Tibial artery (tissue), 4 donors: ENCODE measurements around the gene DCST1.

Source experiments
- DNase-seq, 2 donors: peaks; one replicate each; pipeline ENCODE4 v3.0.0-alpha.2; 2019
- H3K27ac ChIP-seq, 2 donors: fragments of 200-600 bp; sonication (generic) in 1 of 2; 1 replicate in 1 of 2; 2 replicates in 1 of 2; pipeline ENCODE4 v1.5.1; 2018 to 2019; ENCODE audit warnings: mild to moderate bottlenecking in 1 of 2
- H3K27me3 ChIP-seq, 2 donors: fragments of 200-600 bp; sonication (generic) in 1 of 2; one replicate each; pipeline versions ENCODE4 v1.5.1 to v1.6.0; 2016 to 2019
- H3K36me3 ChIP-seq, 3 donors: fragments of 200-600 bp; sonication (generic) in 2 of 3; one replicate each; pipeline ENCODE4 v1.5.1; 2016 to 2019; ENCODE audit warnings: mild to moderate bottlenecking in 2 of 3
- H3K4me1 ChIP-seq, 4 donors: fragments of 200-600 bp; sonication (generic) in 2 of 4; 1 replicate in 3 of 4; 2 replicates in 1 of 4; pipeline ENCODE4 v1.5.1; 2016 to 2019
- H3K4me3 ChIP-seq, 2 donors: fragments of 200-600 bp; sonication (generic) in 1 of 2; 1 replicate in 1 of 2; 2 replicates in 1 of 2; pipeline ENCODE4 v1.5.1; 2018 to 2019; ENCODE audit warnings: mild to moderate bottlenecking in 2 of 2
- H3K9me3 ChIP-seq, 3 donors: fragments of 200-600 bp; sonication (generic) in 1 of 3; one replicate each; pipeline ENCODE4 v1.5.1; 2016 to 2019
- intact Hi-C: fragments of 100-400 bp; cut with DNase I; formaldehyde crosslinking; loops from one replicate; pipeline ENCODE4 v1.15.0; 2023; ENCODE audit warnings: low total_unique reads
- TF ChIP-seq, protein P1 (sequence below), 2 experiments: fragments of 200-600 bp in 1 of 2; fragments of 450-650 bp in 1 of 2; IDR thresholded peaks; one replicate each; pipeline ENCODE4 v1.5.1; 2017 to 2019; ENCODE audit warnings: antibody characterized with exemption in 2 of 2, mild to moderate bottlenecking in 1 of 2, moderate library complexity in 1 of 2

The DCST1 gene

GRCh38 chr1:155062702-155063411, 29.2 kb downstream of the DCST1 start:
- Histone ChIP-seq H3K27me3 (no peaks in the 10 kb centered on the region), H3K27ac (no peak overlapping the region), H3K36me3 (peaks cover under 1 to 50% (median 33%) of the 10 kb centered on the region in 3 donors), H3K4me3 (peak overlapping the region; percentile 64 to 65), H3K4me1 (peaks cover 0 to 37% (median 28%) of the 10 kb centered on the region in 4 donors), H3K9me3 (no peaks in the 10 kb centered on the region)
- intact Hi-C loops = loop anchor here (2.0 to 5.0 kb wide), 2 partner anchors 22 to 101 kb away; partner anchors contain the start of gene PYGO2
- DNase-seq = no peak
- TF ChIP-seq, protein P1, sequence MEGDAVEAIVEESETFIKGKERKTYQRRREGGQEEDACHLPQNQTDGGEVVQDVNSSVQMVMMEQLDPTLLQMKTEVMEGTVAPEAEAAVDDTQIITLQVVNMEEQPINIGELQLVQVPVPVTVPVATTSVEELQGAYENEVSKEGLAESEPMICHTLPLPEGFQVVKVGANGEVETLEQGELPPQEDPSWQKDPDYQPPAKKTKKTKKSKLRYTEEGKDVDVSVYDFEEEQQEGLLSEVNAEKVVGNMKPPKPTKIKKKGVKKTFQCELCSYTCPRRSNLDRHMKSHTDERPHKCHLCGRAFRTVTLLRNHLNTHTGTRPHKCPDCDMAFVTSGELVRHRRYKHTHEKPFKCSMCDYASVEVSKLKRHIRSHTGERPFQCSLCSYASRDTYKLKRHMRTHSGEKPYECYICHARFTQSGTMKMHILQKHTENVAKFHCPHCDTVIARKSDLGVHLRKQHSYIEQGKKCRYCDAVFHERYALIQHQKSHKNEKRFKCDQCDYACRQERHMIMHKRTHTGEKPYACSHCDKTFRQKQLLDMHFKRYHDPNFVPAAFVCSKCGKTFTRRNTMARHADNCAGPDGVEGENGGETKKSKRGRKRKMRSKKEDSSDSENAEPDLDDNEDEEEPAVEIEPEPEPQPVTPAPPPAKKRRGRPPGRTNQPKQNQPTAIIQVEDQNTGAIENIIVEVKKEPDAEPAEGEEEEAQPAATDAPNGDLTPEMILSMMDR (IDR thresholded peaks at IDR 0.05) = peak; percentile 51 to 57

DNA sequence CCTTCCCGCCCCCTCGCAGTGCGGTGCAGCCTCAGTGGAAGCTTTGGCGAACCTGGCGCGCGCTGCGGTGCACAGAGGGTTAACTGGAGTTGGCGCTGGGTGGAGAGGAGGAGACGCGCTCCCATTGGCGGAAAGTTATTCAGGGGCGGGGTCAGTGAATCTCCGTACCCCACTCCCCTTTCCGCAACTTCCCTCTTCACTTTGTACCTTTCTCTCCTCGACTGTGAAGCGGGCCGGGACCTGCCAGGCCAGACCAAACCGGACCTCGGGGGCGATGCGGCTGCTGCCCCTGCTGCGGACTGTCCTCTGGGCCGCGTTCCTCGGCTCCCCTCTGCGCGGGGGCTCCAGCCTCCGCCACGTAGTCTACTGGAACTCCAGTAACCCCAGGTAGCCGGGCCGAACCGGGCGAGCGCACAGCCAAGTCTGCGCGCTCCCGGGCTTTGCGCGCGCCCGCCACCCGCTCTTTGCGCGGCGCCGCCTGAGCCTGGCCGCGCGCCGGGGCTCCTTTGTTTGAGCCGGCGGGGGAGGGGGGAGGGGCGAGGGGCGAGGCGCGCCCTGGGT, 30.0 kb downstream of the DCST1 start, which contains the start of gene EFNA4:
EFNA4 (plus strand) TSS at position 191 of the 561 bp plus-strand sequence; CDS start at position 275, 84 bp downstream.
- H3K27ac ChIP-seq = peak within 1 kb of the TSS; percentile 52 to 62
- no peaks in the 10 kb centered on the region for H3K27me3 ChIP-seq
- no peaks in the 10 kb centered on the region for H3K9me3 ChIP-seq
- H3K36me3 ChIP-seq = peaks cover 0 to 47% (median 25%) of the 10 kb centered on the region in 3 donors
- TF ChIP-seq, protein P1 (IDR thresholded peaks at IDR 0.05) = no peak
- peak within 1 kb of the TSS; percentile 64 to 65 for H3K4me3 ChIP-seq
- DNase-seq = peak; percentile 75 to 88
- intact Hi-C loops = loop anchor here (2.0 to 5.0 kb wide), 2 partner anchors 21 to 101 kb away; partner anchors contain the start of gene PYGO2
- peaks cover 0 to 37% (median 28%) of the 10 kb centered on the region in 4 donors for H3K4me1 ChIP-seq

- no peak for DNase-seq
- intact Hi-C loops = loop anchor here (5.0 kb wide), 1 partner anchor 102 kb away; the partner anchor contains the start of gene PYGO2
- H3K4me3 ChIP-seq = peak overlapping the region; percentile 64 to 65
- peak overlapping the region; percentile 52 to 62 for H3K27ac ChIP-seq
- no peaks in the 10 kb centered on the region for H3K27me3 ChIP-seq
- TF ChIP-seq, protein P1 (IDR thresholded peaks at IDR 0.05) = no peak
- no peaks in the 10 kb centered on the region for H3K9me3 ChIP-seq
- peaks cover 0 to 45% (median 19%) of the 10 kb centered on the region in 3 donors for H3K36me3 ChIP-seq
- peaks cover 0 to 37% (median 28%) of the 10 kb centered on the region in 4 donors for H3K4me1 ChIP-seq
Observed at GRCh38 chr1:155064111-155064831, 30.6 kb downstream of the DCST1 start.

DNA sequence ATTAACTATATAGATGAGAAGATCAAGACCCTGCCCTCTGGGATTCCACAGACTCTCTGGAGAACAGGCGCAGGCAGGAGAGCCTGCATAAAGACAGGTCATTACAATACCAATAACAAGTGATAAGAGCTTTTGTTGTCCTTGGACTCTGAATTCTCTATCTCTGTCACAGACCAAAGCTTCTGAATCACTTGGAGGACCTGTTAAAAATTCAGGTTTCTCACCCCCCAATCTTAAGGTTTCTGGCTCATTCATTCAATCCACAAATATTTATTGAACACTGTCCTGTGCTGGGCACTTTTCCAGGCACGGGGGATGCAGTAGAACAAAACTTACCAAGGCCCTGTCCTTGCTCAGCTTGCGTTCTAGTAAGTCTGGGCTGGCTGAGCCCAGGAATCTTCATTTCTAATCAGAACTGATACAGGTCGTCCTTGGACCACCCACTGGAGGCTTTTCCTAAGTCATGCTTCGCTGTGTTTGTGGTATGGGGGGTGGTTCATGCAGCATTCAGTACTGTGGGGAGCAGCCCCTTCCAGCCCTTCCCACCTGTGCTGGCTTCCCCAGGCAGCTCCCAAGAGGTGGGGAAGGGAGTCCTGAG, 31.3 kb downstream of the DCST1 start:
- H3K27me3 ChIP-seq = no peaks in the 10 kb centered on the region
- H3K9me3 ChIP-seq = no peaks in the 10 kb centered on the region
- H3K27ac ChIP-seq = no peak overlapping the region
- peaks cover 0 to 39% (median 28%) of the 10 kb centered on the region in 4 donors for H3K4me1 ChIP-seq
- peaks cover 0 to 39% (median 12%) of the 10 kb centered on the region in 3 donors for H3K36me3 ChIP-seq
- no peak for DNase-seq
- intact Hi-C loops = loop anchor here (5.0 kb wide), 1 partner anchor 103 kb away; the partner anchor contains the start of gene PYGO2
- no peak overlapping the region for H3K4me3 ChIP-seq
- TF ChIP-seq, protein P1 (IDR thresholded peaks at IDR 0.05) = no peak

DNA sequence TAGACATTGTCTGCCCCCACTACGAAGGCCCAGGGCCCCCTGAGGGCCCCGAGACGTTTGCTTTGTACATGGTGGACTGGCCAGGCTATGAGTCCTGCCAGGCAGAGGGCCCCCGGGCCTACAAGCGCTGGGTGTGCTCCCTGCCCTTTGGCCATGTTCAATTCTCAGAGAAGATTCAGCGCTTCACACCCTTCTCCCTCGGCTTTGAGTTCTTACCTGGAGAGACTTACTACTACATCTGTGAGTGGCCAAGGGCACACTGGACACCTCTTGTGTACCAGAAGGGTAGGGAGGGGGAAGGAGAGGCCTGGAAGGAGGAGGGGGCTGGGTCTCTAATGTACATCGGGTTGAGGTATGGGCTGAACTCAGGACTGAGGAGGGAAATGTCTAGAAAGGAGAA, 33.2 kb downstream of the DCST1 start:
- H3K27me3 ChIP-seq = no peaks in the 10 kb centered on the region
- peaks cover 0 to 42% (median 35%) of the 10 kb centered on the region in 4 donors for H3K4me1 ChIP-seq

More for the DNA sequence above, 33.2 kb downstream of the DCST1 start:
- DNase-seq = no peak
- intact Hi-C loops = no loop called here
- no peak overlapping the region for H3K4me3 ChIP-seq
- peaks cover 0 to 23% (median 0%) of the 10 kb centered on the region in 3 donors for H3K36me3 ChIP-seq
- H3K27ac ChIP-seq = no peak overlapping the region
- TF ChIP-seq, protein P1 (IDR thresholded peaks at IDR 0.05) = no peak
- no peaks in the 10 kb centered on the region for H3K9me3 ChIP-seq
